BJ (cell line): Measurements from ENCODE around the gene NRGN. TPM values are rescaled to one million over a fixed set of nuclear protein-coding genes. Genes with fewer than 3 reads are reported as not detected.

Experiments
- CTCF ChIA-PET: fragments of 350-600 bp; formaldehyde crosslinking; extraction: SDS; loops from one replicate; lab custom pipeline; 2021; ENCODE audit warnings: antibody characterized with exemption, inconsistent platforms; lab: Yijun Ruan, JAX
- POLR2A ChIA-PET: fragments of 300-600 bp; sonication (Branson Sonifier 250); formaldehyde crosslinking; extraction: SDS; loops from one replicate; lab custom pipeline; 2021; ENCODE audit warnings: antibody characterized with exemption; lab: Charles Lee
- DNase-seq: peaks from one replicate; pipeline ENCODE4 v3.0.0-alpha.2; 2011; ENCODE audit warnings: low read depth
- H3K27me3 ChIP-seq: 2 replicates; pipeline ENCODE4 v1.6.0; 2011; ENCODE audit warnings: low read length; ENCODE audit not compliant: control insufficient read depth, insufficient read depth
- H3K36me3 ChIP-seq: 2 replicates; pipeline ENCODE4 v1.5.1; 2011; ENCODE audit warnings: low read length; ENCODE audit not compliant: control insufficient read depth, insufficient read depth
- H3K4me3 ChIP-seq: 2 replicates; pipeline ENCODE4 v1.5.1; 2011; ENCODE audit warnings: low read depth, mild to moderate bottlenecking, control low read depth, low read length
- CTCF ChIP-seq: IDR thresholded peaks from 2 replicates; pipeline ENCODE4 v1.5.1; 2011; ENCODE audit warnings: low read depth, mild to moderate bottlenecking, control low read depth, inconsistent platforms, low read length, moderate library complexity; ENCODE audit not compliant: insufficient read depth
- polyA plus RNA-seq: library from polyadenylated mRNA; depleted of rRNA; stranded (reverse); fragments of >200 nt; gene quantifications from 2 replicates; pipeline ENCODE4 v1.2.3, GENCODE V29; 2011

NRGN gene
- polyA plus RNA-seq, 1 experiment = 1.6 TPM

- CTCF ChIA-PET = no interaction called here
- POLR2A ChIA-PET = no interaction called here
- peaks cover 8% of the 10 kb centered on the region for H3K27me3 ChIP-seq
- TF ChIP-seq CTCF = no peak
- no peak overlapping the region for H3K4me3 ChIP-seq
- no peak for DNase-seq
- no peaks in the 10 kb centered on the region for H3K36me3 ChIP-seq
These were observed 27.4 kb upstream of the NRGN start for GRCh38 chr11:124712392-124712791.

GRCh38 chr11:124716591-124716990, 23.2 kb upstream of the NRGN start:
- POLR2A ChIA-PET = no interaction called here
- peaks cover 35% of the 10 kb centered on the region for H3K27me3 ChIP-seq
- CTCF ChIA-PET = no interaction called here

GRCh38 chr11:124717421-124717785, 22.3 kb upstream of the NRGN start:
- POLR2A ChIA-PET = no interaction called here
- CTCF ChIA-PET = no interaction called here
- DNase-seq = no peak
- TF ChIP-seq CTCF = no peak
- Histone ChIP-seq H3K4me3 (no peak overlapping the region), H3K27me3 (peaks cover 39% of the 10 kb centered on the region), H3K36me3 (no peaks in the 10 kb centered on the region)

More at GRCh38 chr11:124716591-124716990, 23.2 kb upstream of the NRGN start:
- H3K4me3 ChIP-seq = no peak overlapping the region
- no peak for DNase-seq
- no peak for TF ChIP-seq CTCF
- H3K36me3 ChIP-seq = no peaks in the 10 kb centered on the region

GRCh38 chr11:124717786-124718651, 21.7 kb upstream of the NRGN start:
- H3K4me3 ChIP-seq = peak overlapping the region; percentile 36
- no peak for DNase-seq
- ChIA-PET CTCF (no interaction called here), POLR2A (no interaction called here)
- no peaks in the 10 kb centered on the region for H3K36me3 ChIP-seq
- H3K27me3 ChIP-seq = peaks cover 40% of the 10 kb centered on the region
- no peak for TF ChIP-seq CTCF

GRCh38 chr11:124718801-124719200, 20.9 kb upstream of the NRGN start:
- TF ChIP-seq CTCF = no peak

More at GRCh38 chr11:124718801-124719200, 20.9 kb upstream of the NRGN start:
- Histone ChIP-seq H3K4me3 (no peak overlapping the region), H3K27me3 (peaks cover 40% of the 10 kb centered on the region), H3K36me3 (no peaks in the 10 kb centered on the region)
- DNase-seq = no peak
- ChIA-PET CTCF (no interaction called here), POLR2A (no interaction called here)
